Ovary (tissue), 3 donors: ENCODE results near the gene ADGRG1.

Experiments
- EP300 ChIP-seq: sonication (generic); formaldehyde crosslinking; IDR thresholded peaks from one replicate; pipeline ENCODE4 v1.6.1; 2017; ENCODE audit warnings: antibody characterized with exemption
- TF ChIP-seq, protein P1 (sequence below), 3 donors: fragments of 450-650 bp in 2 of 3; fragments of 200-600 bp in 1 of 3; IDR thresholded peaks; one replicate each; pipeline versions ENCODE4 v1.5.1 to v1.8.0; 2016 to 2022; ENCODE audit warnings: antibody characterized with exemption in 3 of 3, mild to moderate bottlenecking in 1 of 3
- donor health status: DM: no; HTN: no; CAD: no.

DNA sequence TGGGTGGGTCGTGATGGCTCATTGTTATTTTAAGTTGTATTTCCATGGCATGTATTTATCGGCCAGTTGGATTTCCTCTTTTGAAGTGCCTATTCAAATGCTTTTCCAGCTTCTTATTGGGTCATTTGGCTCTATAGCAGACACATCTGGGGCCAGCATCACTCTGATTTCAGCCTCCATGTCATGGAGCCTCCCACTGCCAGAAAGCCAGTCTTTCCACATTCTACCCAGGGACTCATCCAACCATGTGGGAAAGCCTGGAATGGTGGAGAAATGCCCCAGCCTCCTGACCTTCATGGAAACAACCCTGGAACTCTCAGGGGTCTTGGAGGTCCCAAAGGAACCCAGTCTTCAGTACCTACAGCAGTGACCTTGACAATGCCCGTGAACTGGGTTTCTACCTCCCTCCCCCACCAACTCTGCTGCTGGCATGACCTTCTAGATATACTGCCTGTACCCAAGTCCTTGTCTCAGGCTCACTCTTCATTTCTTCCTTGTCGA lies 33.8 kb upstream of the ADGRG1 start:
- TF ChIP-seq, protein P1, sequence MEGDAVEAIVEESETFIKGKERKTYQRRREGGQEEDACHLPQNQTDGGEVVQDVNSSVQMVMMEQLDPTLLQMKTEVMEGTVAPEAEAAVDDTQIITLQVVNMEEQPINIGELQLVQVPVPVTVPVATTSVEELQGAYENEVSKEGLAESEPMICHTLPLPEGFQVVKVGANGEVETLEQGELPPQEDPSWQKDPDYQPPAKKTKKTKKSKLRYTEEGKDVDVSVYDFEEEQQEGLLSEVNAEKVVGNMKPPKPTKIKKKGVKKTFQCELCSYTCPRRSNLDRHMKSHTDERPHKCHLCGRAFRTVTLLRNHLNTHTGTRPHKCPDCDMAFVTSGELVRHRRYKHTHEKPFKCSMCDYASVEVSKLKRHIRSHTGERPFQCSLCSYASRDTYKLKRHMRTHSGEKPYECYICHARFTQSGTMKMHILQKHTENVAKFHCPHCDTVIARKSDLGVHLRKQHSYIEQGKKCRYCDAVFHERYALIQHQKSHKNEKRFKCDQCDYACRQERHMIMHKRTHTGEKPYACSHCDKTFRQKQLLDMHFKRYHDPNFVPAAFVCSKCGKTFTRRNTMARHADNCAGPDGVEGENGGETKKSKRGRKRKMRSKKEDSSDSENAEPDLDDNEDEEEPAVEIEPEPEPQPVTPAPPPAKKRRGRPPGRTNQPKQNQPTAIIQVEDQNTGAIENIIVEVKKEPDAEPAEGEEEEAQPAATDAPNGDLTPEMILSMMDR (IDR thresholded peaks at IDR 0.05) = no peak
- TF ChIP-seq EP300 = no peak
